Measurements from ENCODE around the gene CHD1L.

The CHD1L gene

GRCh38 chr1:147266381-147266780 lies 23.9 kb downstream of the CHD1L start:
- DNase-seq, result no peak
- Histone ChIP-seq H3K36me3 (ENCODE audit: control insufficient read depth, insufficient read depth, low read length) (peaks cover 29% of the 10 kb centered on the region), H3K4me1 (ENCODE audit: control insufficient read depth, insufficient read depth, low read length, poor library complexity, severe bottlenecking) (no peaks in the 10 kb centered on the region)

GRCh38 chr1:147267711-147268110 lies 25.2 kb downstream of the CHD1L start:
- no peak overlapping the region for H3K27ac ChIP-seq (ENCODE audit: insufficient read depth, low read length, poor library complexity, severe bottlenecking)
- peaks cover 28% of the 10 kb centered on the region for H3K36me3 ChIP-seq (ENCODE audit: control insufficient read depth, insufficient read depth, low read length)
- H3K27me3 ChIP-seq (replicated peaks; ENCODE audit: control insufficient read depth, insufficient read depth, low read length, poor library complexity, severe bottlenecking), result no peaks in the 10 kb centered on the region
- H3K9me3 ChIP-seq (ENCODE audit: control insufficient read depth, low read length), result no peaks in the 10 kb centered on the region
- DNase-seq, result no peak
- no peak overlapping the region for H3K4me3 ChIP-seq (ENCODE audit: insufficient read depth, low read depth, low read length, poor library complexity, severe bottlenecking)
- no peaks in the 10 kb centered on the region for H3K4me1 ChIP-seq (ENCODE audit: control insufficient read depth, insufficient read depth, low read length, poor library complexity, severe bottlenecking)

More at GRCh38 chr1:147266381-147266780, 23.9 kb downstream of the CHD1L start:
- no peak overlapping the region for H3K27ac ChIP-seq (ENCODE audit: insufficient read depth, low read length, poor library complexity, severe bottlenecking)
- no peaks in the 10 kb centered on the region for H3K9me3 ChIP-seq (ENCODE audit: control insufficient read depth, low read length)
- H3K27me3 ChIP-seq (replicated peaks; ENCODE audit: control insufficient read depth, insufficient read depth, low read length, poor library complexity, severe bottlenecking), result no peaks in the 10 kb centered on the region
- no peak overlapping the region for H3K4me3 ChIP-seq (ENCODE audit: insufficient read depth, low read depth, low read length, poor library complexity, severe bottlenecking)

GRCh38 chr1:147270721-147271120 lies 28.2 kb downstream of the CHD1L start:
- peaks cover 23% of the 10 kb centered on the region for H3K36me3 ChIP-seq (ENCODE audit: control insufficient read depth, insufficient read depth, low read length)
- no peak overlapping the region for H3K27ac ChIP-seq (ENCODE audit: insufficient read depth, low read length, poor library complexity, severe bottlenecking)
- H3K9me3 ChIP-seq (ENCODE audit: control insufficient read depth, low read length), result no peaks in the 10 kb centered on the region
- DNase-seq, result no peak
- no peak overlapping the region for H3K4me3 ChIP-seq (ENCODE audit: insufficient read depth, low read depth, low read length, poor library complexity, severe bottlenecking)
- H3K4me1 ChIP-seq (ENCODE audit: control insufficient read depth, insufficient read depth, low read length, poor library complexity, severe bottlenecking), result no peaks in the 10 kb centered on the region
- no peaks in the 10 kb centered on the region for H3K27me3 ChIP-seq (replicated peaks; ENCODE audit: control insufficient read depth, insufficient read depth, low read length, poor library complexity, severe bottlenecking)

GRCh38 chr1:147272042-147272441 lies 29.6 kb downstream of the CHD1L start:
- H3K9me3 ChIP-seq (ENCODE audit: control insufficient read depth, low read length), result no peaks in the 10 kb centered on the region
- H3K27me3 ChIP-seq (replicated peaks; ENCODE audit: control insufficient read depth, insufficient read depth, low read length, poor library complexity, severe bottlenecking), result no peaks in the 10 kb centered on the region
- no peaks in the 10 kb centered on the region for H3K4me1 ChIP-seq (ENCODE audit: control insufficient read depth, insufficient read depth, low read length, poor library complexity, severe bottlenecking)
- peaks cover 34% of the 10 kb centered on the region for H3K36me3 ChIP-seq (ENCODE audit: control insufficient read depth, insufficient read depth, low read length)
- no peak overlapping the region for H3K27ac ChIP-seq (ENCODE audit: insufficient read depth, low read length, poor library complexity, severe bottlenecking)
- no peak overlapping the region for H3K4me3 ChIP-seq (ENCODE audit: insufficient read depth, low read depth, low read length, poor library complexity, severe bottlenecking)
- DNase-seq, result no peak

GRCh38 chr1:147273409-147274336 lies 31.2 kb downstream of the CHD1L start:
- Histone ChIP-seq H3K9me3 (ENCODE audit: control insufficient read depth, low read length) (no peaks in the 10 kb centered on the region), H3K27ac (ENCODE audit: insufficient read depth, low read length, poor library complexity, severe bottlenecking) (no peak overlapping the region), H3K36me3 (ENCODE audit: control insufficient read depth, insufficient read depth, low read length) (peaks cover 21% of the 10 kb centered on the region), H3K4me1 (ENCODE audit: control insufficient read depth, insufficient read depth, low read length, poor library complexity, severe bottlenecking) (no peaks in the 10 kb centered on the region), H3K27me3 (replicated peaks; ENCODE audit: control insufficient read depth, insufficient read depth, low read length, poor library complexity, severe bottlenecking) (no peaks in the 10 kb centered on the region), H3K4me3 (ENCODE audit: insufficient read depth, low read depth, low read length, poor library complexity, severe bottlenecking) (no peak overlapping the region)
- DNase-seq, result peak in 1 of 3 donors; percentile 22

- DNase-seq, result no peak
- Histone ChIP-seq H3K36me3 (ENCODE audit: control insufficient read depth, insufficient read depth, low read length) (peaks cover 49% of the 10 kb centered on the region), H3K27ac (ENCODE audit: insufficient read depth, low read length, poor library complexity, severe bottlenecking) (no peak overlapping the region), H3K27me3 (replicated peaks; ENCODE audit: control insufficient read depth, insufficient read depth, low read length, poor library complexity, severe bottlenecking) (no peaks in the 10 kb centered on the region), H3K9me3 (ENCODE audit: control insufficient read depth, low read length) (no peaks in the 10 kb centered on the region), H3K4me1 (ENCODE audit: control insufficient read depth, insufficient read depth, low read length, poor library complexity, severe bottlenecking) (no peaks in the 10 kb centered on the region), H3K4me3 (ENCODE audit: insufficient read depth, low read depth, low read length, poor library complexity, severe bottlenecking) (no peak overlapping the region)
Measured at GRCh38 chr1:147281950-147282349, 39.5 kb downstream of the CHD1L start.

GRCh38 chr1:147283011-147283410 lies 40.5 kb downstream of the CHD1L start:
- H3K36me3 ChIP-seq (ENCODE audit: control insufficient read depth, insufficient read depth, low read length), result peaks cover 56% of the 10 kb centered on the region
- H3K4me3 ChIP-seq (ENCODE audit: insufficient read depth, low read depth, low read length, poor library complexity, severe bottlenecking), result no peak overlapping the region
- no peaks in the 10 kb centered on the region for H3K4me1 ChIP-seq (ENCODE audit: control insufficient read depth, insufficient read depth, low read length, poor library complexity, severe bottlenecking)
- H3K9me3 ChIP-seq (ENCODE audit: control insufficient read depth, low read length), result no peaks in the 10 kb centered on the region
- H3K27me3 ChIP-seq (replicated peaks; ENCODE audit: control insufficient read depth, insufficient read depth, low read length, poor library complexity, severe bottlenecking), result no peaks in the 10 kb centered on the region
- H3K27ac ChIP-seq (ENCODE audit: insufficient read depth, low read length, poor library complexity, severe bottlenecking), result no peak overlapping the region
- DNase-seq, result no peak

- H3K36me3 ChIP-seq (ENCODE audit: control insufficient read depth, insufficient read depth, low read length), result peaks cover 44% of the 10 kb centered on the region
- H3K27me3 ChIP-seq (replicated peaks; ENCODE audit: control insufficient read depth, insufficient read depth, low read length, poor library complexity, severe bottlenecking), result no peaks in the 10 kb centered on the region
- no peaks in the 10 kb centered on the region for H3K4me1 ChIP-seq (ENCODE audit: control insufficient read depth, insufficient read depth, low read length, poor library complexity, severe bottlenecking)
- no peaks in the 10 kb centered on the region for H3K9me3 ChIP-seq (ENCODE audit: control insufficient read depth, low read length)
- no peak overlapping the region for H3K4me3 ChIP-seq (ENCODE audit: insufficient read depth, low read depth, low read length, poor library complexity, severe bottlenecking)
- H3K27ac ChIP-seq (ENCODE audit: insufficient read depth, low read length, poor library complexity, severe bottlenecking), result no peak overlapping the region
- DNase-seq, result no peak
Measured at GRCh38 chr1:147287133-147287865, 44.8 kb downstream of the CHD1L start.

- Histone ChIP-seq H3K27ac (ENCODE audit: insufficient read depth, low read length, poor library complexity, severe bottlenecking) (no peak overlapping the region), H3K27me3 (replicated peaks; ENCODE audit: control insufficient read depth, insufficient read depth, low read length, poor library complexity, severe bottlenecking) (no peaks in the 10 kb centered on the region), H3K4me1 (ENCODE audit: control insufficient read depth, insufficient read depth, low read length, poor library complexity, severe bottlenecking) (no peaks in the 10 kb centered on the region), H3K4me3 (ENCODE audit: insufficient read depth, low read depth, low read length, poor library complexity, severe bottlenecking) (no peak overlapping the region), H3K9me3 (ENCODE audit: control insufficient read depth, low read length) (no peaks in the 10 kb centered on the region), H3K36me3 (ENCODE audit: control insufficient read depth, insufficient read depth, low read length) (peaks cover 37% of the 10 kb centered on the region)
- no peak for DNase-seq
Measured at GRCh38 chr1:147292012-147292411, 49.5 kb downstream of the CHD1L start.
